Suprapubic skin (tissue), 4 donors: Measurements from ENCODE around the gene GABARAPL2. TPM values are rescaled to one million over a fixed set of nuclear protein-coding genes. Genes with fewer than 3 reads are reported as not detected.

Experiments used
- DNase-seq, 2 donors: peaks; one replicate each; pipeline ENCODE4 v3.0.0-alpha.2; 2019; ENCODE audit warnings: low spot score in 2 of 2
- H3K27ac ChIP-seq: fragments of 200-600 bp; sonication (generic); one replicate; pipeline ENCODE4 v1.5.1; 2019
- H3K27me3 ChIP-seq: fragments of 200-600 bp; sonication (generic); one replicate; pipeline ENCODE4 v1.5.1; 2019
- H3K36me3 ChIP-seq: fragments of 200-600 bp; sonication (generic); one replicate; pipeline ENCODE4 v1.5.1; 2019
- H3K4me1 ChIP-seq: fragments of 200-600 bp; sonication (generic); one replicate; pipeline ENCODE4 v1.5.1; 2019
- H3K4me3 ChIP-seq: fragments of 200-600 bp; sonication (generic); one replicate; pipeline ENCODE4 v1.5.1; 2019; ENCODE audit warnings: mild to moderate bottlenecking
- H3K9me3 ChIP-seq: fragments of 200-600 bp; sonication (generic); one replicate; pipeline ENCODE4 v1.5.1; 2019
- CTCF ChIP-seq, 2 donors: fragments of 200-600 bp in 1 of 2; fragments of 450-650 bp in 1 of 2; sonication (generic) in 1 of 2; IDR thresholded peaks; one replicate each; pipeline ENCODE4 v1.5.1; 2016 to 2019; ENCODE audit warnings: antibody characterized with exemption in 2 of 2, mild to moderate bottlenecking in 1 of 2, moderate library complexity in 1 of 2
- EP300 ChIP-seq: sonication (generic); formaldehyde crosslinking; IDR thresholded peaks from one replicate; pipeline ENCODE4 v1.6.1; 2017; ENCODE audit warnings: antibody characterized with exemption
- POLR2A ChIP-seq, 2 donors: fragments of 450-650 bp; IDR thresholded peaks; one replicate each; pipeline ENCODE4 v1.6.1; 2017; ENCODE audit warnings: antibody characterized with exemption in 2 of 2, mild to moderate bottlenecking in 2 of 2, moderate library complexity in 2 of 2
- POLR2AphosphoS5 ChIP-seq, 3 donors: sonication (generic); formaldehyde crosslinking; IDR thresholded peaks; one replicate each; pipeline ENCODE4 v1.6.1; 2017; ENCODE audit warnings: antibody characterized with exemption in 3 of 3
- WGBS: methylation state at CpG from one replicate; pipeline ENCODE4 v1.1.5; 2018; 5-methylcytosine and 5-hydroxymethylcytosine counted together
- total RNA-seq, 4 donors: library from RNA; depleted of rRNA; stranded (reverse); fragments of >200 nt; gene quantifications; one replicate each; pipeline ENCODE4 v1.1.0, GENCODE V29; 2016

Gene GABARAPL2
- total RNA-seq, 4 donors from 2014 or later = 76.2 to 135 (median 99.6) TPM

GRCh38 chr16:75626806-75627205, 60.6 kb downstream of the GABARAPL2 start:
- peaks cover 62% of the 10 kb centered on the region for H3K36me3 ChIP-seq
- no peaks in the 10 kb centered on the region for H3K27me3 ChIP-seq
- no peak overlapping the region for H3K27ac ChIP-seq
- no peak for DNase-seq
- no peak for TF ChIP-seq CTCF (IDR thresholded peaks at IDR 0.05)
- no peak for TF ChIP-seq POLR2AphosphoS5 (IDR thresholded peaks at IDR 0.05)
- TF ChIP-seq POLR2A (IDR thresholded peaks at IDR 0.05) = no peak
- no peak for TF ChIP-seq EP300
- peaks cover 14% of the 10 kb centered on the region for H3K4me1 ChIP-seq
- WGBS = 86% methylated on average over 4 of the region's 4 CpGs
- H3K4me3 ChIP-seq = no peak overlapping the region
- H3K9me3 ChIP-seq = no peaks in the 10 kb centered on the region

Other genes with a start within 250 kb of the GABARAPL2 start
- 10 to 100 TPM; 36.7 to 81.4 (median 48.2) TPM for gene CFDP1, start 132.9 kb upstream of the GABARAPL2 start, total RNA-seq
- 10 to 100 TPM; 15.8 to 17.5 (median 16.5) TPM for gene TMEM170A, start 101.7 kb upstream of the GABARAPL2 start, total RNA-seq
- gene CHST6, start 70.9 kb upstream of the GABARAPL2 start, total RNA-seq = under 1 TPM in 3 of 4 donors, not detected in 1; 0.17 to 0.73 (median 0.30) TPM
- under 1 TPM in 2 of 4 donors, not detected in 2; 0.31 to 0.56 TPM for gene CHST5, start 30.3 kb upstream of the GABARAPL2 start, total RNA-seq
- 10 to 100 TPM in 2 of 4 donors, 1 to 10 TPM in 2; 6.0 to 11.9 (median 9.3) TPM for gene TMEM231, start 10.1 kb upstream of the GABARAPL2 start, total RNA-seq
- 10 to 100 TPM; 41.4 to 84.2 (median 55.2) TPM for gene ADAT1, start 56.9 kb downstream of the GABARAPL2 start, total RNA-seq
- gene KARS1, start 81.3 kb downstream of the GABARAPL2 start, total RNA-seq = 100 to 1,000 TPM in 3 of 4 donors, 10 to 100 TPM in 1; 85.9 to 128 (median 106) TPM
- 10 to 100 TPM; 42.2 to 67.1 (median 55.8) TPM for gene TERF2IP, start 81.4 kb downstream of the GABARAPL2 start, total RNA-seq
- not detected for gene CPHXL2, start 110.6 kb downstream of the GABARAPL2 start, total RNA-seq
- not detected for gene DUXB, start 135.1 kb downstream of the GABARAPL2 start, total RNA-seq
- not detected for gene CPHXL, start 160.1 kb downstream of the GABARAPL2 start, total RNA-seq